Activated CD4-positive, CD25-positive, alpha-beta regulatory T cell treated with anti-CD3 and anti-CD28 coated beads, Interleukin-2, amount 50 U/mL, for 16 hours (primary cell): ENCODE results near the gene WDR18.

Experiments
- DNase-seq: peaks from one replicate; pipeline ENCODE4 v3.0.0-alpha.2; 2020; ENCODE audit warnings: low read depth, low spot score

WDR18 gene

GRCh38 chr19:991932-992669 is 8.0 kb downstream of the WDR18 start:
- DNase-seq: no peak

GRCh38 chr19:992670-993055 is 8.5 kb downstream of the WDR18 start:
- no peak for DNase-seq

- DNase-seq: no peak
These were observed 9.3 kb downstream of the WDR18 start for GRCh38 chr19:993361-993830.

GRCh38 chr19:993831-994393 is 9.8 kb downstream of the WDR18 start:
- no peak for DNase-seq

- no peak for DNase-seq
These were observed 10.4 kb downstream of the WDR18 start for GRCh38 chr19:994516-994915.

- no peak for DNase-seq
These were observed 11.1 kb downstream of the WDR18 start for GRCh38 chr19:995051-995827.

GRCh38 chr19:996051-996838 is 12.1 kb downstream of the WDR18 start:
- no peak for DNase-seq

GRCh38 chr19:998064-998463 is 13.9 kb downstream of the WDR18 start:
- DNase-seq: no peak

- DNase-seq: no peak
These were observed 15.2 kb downstream of the WDR18 start for GRCh38 chr19:999379-999719.

- DNase-seq: no peak
These were observed 15.9 kb downstream of the WDR18 start, which contains the start of gene GRIN3B for GRCh38 chr19:1000095-1000494. GRIN3B (plus strand) TSS chr19:1000419; CDS start chr19:1000438, 19 bp downstream.

- no peak for DNase-seq
These were observed 16.7 kb downstream of the WDR18 start for GRCh38 chr19:1000591-1001537.

- DNase-seq: no peak
These were observed 17.5 kb downstream of the WDR18 start for GRCh38 chr19:1001538-1002166.

GRCh38 chr19:1002600-1002999 is 18.5 kb downstream of the WDR18 start:
- no peak for DNase-seq

GRCh38 chr19:1003283-1003682 is 19.1 kb downstream of the WDR18 start:
- DNase-seq: no peak

GRCh38 chr19:1004204-1004802 is 20.2 kb downstream of the WDR18 start:
- DNase-seq: no peak

- DNase-seq: no peak
These were observed 20.9 kb downstream of the WDR18 start for GRCh38 chr19:1004803-1005664.

GRCh38 chr19:1006711-1007398 is 22.7 kb downstream of the WDR18 start:
- DNase-seq: no peak
